RWPE2 (cell line): ENCODE results near the gene MSX1.

Experiments
- ATAC-seq: fragments of 200-7000 bp; cut with Tn5 transposase; 3 replicates; pipeline ENCODE4 v1.9.1; 2021; ENCODE audit warnings: low read depth
- DNase-seq: peaks from one replicate; pipeline ENCODE4 v3.0.0-alpha.2; 2020; ENCODE audit warnings: low spot score
- H3K27ac ChIP-seq: fragments of 450-650 bp; 2 replicates; pipeline ENCODE4 v1.5.1; 2017; ENCODE audit warnings: mild to moderate bottlenecking; ENCODE audit not compliant: poor library complexity, severe bottlenecking
- H3K27me3 ChIP-seq: fragments of 250-450 bp; sonication (Bioruptor Pico); 2 replicates; pipeline ENCODE4 v1.5.1; 2021; ENCODE audit warnings: mild to moderate bottlenecking, moderate library complexity; ENCODE audit not compliant: insufficient read depth, poor library complexity, severe bottlenecking
- H3K36me3 ChIP-seq: fragments of 250-450 bp; sonication (Bioruptor Pico); 2 replicates; pipeline ENCODE4 v1.5.1; 2020; ENCODE audit warnings: low read depth, mild to moderate bottlenecking, moderate library complexity
- H3K4me1 ChIP-seq: fragments of 250-450 bp; sonication (Bioruptor Pico); 2 replicates; pipeline ENCODE4 v1.5.1; 2021; ENCODE audit warnings: mild to moderate bottlenecking, moderate library complexity; ENCODE audit not compliant: insufficient read depth, poor library complexity, severe bottlenecking
- H3K4me3 ChIP-seq: fragments of 250-450 bp; sonication (Bioruptor Pico); 2 replicates; pipeline ENCODE4 v1.5.1; 2021; ENCODE audit warnings: mild to moderate bottlenecking, moderate library complexity; ENCODE audit not compliant: severe bottlenecking
- H3K9me3 ChIP-seq: fragments of 250-450 bp; sonication (Bioruptor Pico); 2 replicates; pipeline ENCODE4 v1.5.1; 2021; ENCODE audit warnings: mild to moderate bottlenecking, moderate library complexity; ENCODE audit not compliant: severe bottlenecking
- CTCF ChIP-seq: fragments of 450-650 bp; IDR thresholded peaks from one replicate; pipeline ENCODE4 v1.5.1; 2017; ENCODE audit warnings: mild to moderate bottlenecking, moderate library complexity; ENCODE audit not compliant: poor library complexity, severe bottlenecking

The MSX1 gene

DNA sequence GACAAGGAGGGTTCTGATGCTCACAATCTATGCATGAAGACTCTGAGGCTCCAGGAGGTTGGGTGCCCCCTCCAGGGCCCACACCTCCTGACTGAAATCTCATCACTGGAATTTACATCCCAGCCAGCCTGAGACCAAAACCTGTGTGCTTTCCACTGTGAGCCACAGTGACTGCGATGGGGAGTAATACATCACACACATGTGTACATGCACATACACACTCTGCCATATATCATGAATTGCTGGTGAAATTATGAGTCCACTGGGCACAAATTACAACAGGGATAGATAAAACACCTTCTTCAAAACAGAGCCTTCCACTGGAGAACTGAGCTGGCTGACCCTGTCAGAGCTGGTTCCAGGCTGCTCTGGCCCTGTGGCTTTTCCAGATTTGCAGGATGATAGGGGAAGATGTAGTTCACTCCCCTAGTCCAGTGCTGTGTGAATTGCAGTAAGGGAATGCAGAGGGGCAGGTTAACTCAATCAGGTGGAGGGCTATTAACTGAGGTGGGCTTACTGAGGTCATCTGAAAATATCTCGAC is 35.8 kb upstream of the MSX1 start:
- H3K9me3 ChIP-seq = no peaks in the 10 kb centered on the region
- no peak overlapping the region for H3K27ac ChIP-seq
- H3K36me3 ChIP-seq = no peaks in the 10 kb centered on the region
- DNase-seq (no peak), ATAC-seq (no peak)
- H3K27me3 ChIP-seq = peaks cover 9% of the 10 kb centered on the region
- H3K4me3 ChIP-seq = no peak overlapping the region
- TF ChIP-seq CTCF = no peak
- no peaks in the 10 kb centered on the region for H3K4me1 ChIP-seq

GRCh38 chr4:4824232-4824631 is 35.2 kb upstream of the MSX1 start:
- no peak for ATAC-seq
- H3K4me1 ChIP-seq = no peaks in the 10 kb centered on the region
- no peaks in the 10 kb centered on the region for H3K9me3 ChIP-seq
- no peak for DNase-seq
- no peak overlapping the region for H3K27ac ChIP-seq
- no peak overlapping the region for H3K4me3 ChIP-seq
- peaks cover 9% of the 10 kb centered on the region for H3K27me3 ChIP-seq
- no peak for TF ChIP-seq CTCF
- H3K36me3 ChIP-seq = no peaks in the 10 kb centered on the region

GRCh38 chr4:4825431-4825830 is 34.0 kb upstream of the MSX1 start:
- no peak for ATAC-seq
- TF ChIP-seq CTCF = no peak
- H3K4me1 ChIP-seq = no peaks in the 10 kb centered on the region
- H3K9me3 ChIP-seq = no peaks in the 10 kb centered on the region
- DNase-seq = no peak
- no peak overlapping the region for H3K4me3 ChIP-seq
- no peaks in the 10 kb centered on the region for H3K36me3 ChIP-seq
- H3K27ac ChIP-seq = no peak overlapping the region
- H3K27me3 ChIP-seq = peaks cover 3% of the 10 kb centered on the region

- no peaks in the 10 kb centered on the region for H3K36me3 ChIP-seq
- no peak for ATAC-seq
- H3K27ac ChIP-seq = no peak overlapping the region
- H3K9me3 ChIP-seq = no peaks in the 10 kb centered on the region
- no peaks in the 10 kb centered on the region for H3K4me1 ChIP-seq
- peaks cover 17% of the 10 kb centered on the region for H3K27me3 ChIP-seq
- H3K4me3 ChIP-seq = no peak overlapping the region
- no peak for DNase-seq
- TF ChIP-seq CTCF = no peak
These were observed 29.6 kb upstream of the MSX1 start for GRCh38 chr4:4829837-4830236.

DNA sequence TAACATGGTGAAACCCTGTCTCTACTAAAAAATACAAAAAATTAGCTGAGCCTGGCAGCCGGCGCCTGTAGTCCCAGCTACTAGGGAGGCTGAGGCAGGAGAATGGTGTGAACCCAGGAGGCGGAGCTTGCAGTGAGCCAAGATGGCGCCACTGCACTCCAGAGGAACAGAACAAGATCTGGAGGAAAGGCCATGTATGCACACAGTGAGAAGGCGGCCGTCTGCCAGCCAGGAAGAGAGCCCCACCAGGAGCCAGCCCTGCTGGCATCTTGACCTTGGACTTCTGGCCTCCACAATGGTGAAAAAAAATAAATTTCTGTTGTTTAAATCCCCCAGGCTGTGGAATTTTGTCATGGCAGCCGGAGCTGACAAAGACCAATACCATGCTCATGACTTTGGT is 28.2 kb upstream of the MSX1 start:
- Histone ChIP-seq H3K4me1 (no peaks in the 10 kb centered on the region), H3K36me3 (no peaks in the 10 kb centered on the region), H3K27ac (no peak overlapping the region), H3K27me3 (peaks cover 17% of the 10 kb centered on the region), H3K4me3 (no peak overlapping the region), H3K9me3 (no peaks in the 10 kb centered on the region)
- ATAC-seq (no peak), DNase-seq (no peak)
- TF ChIP-seq CTCF = no peak
